Activated CD8-positive, alpha-beta memory T cell treated with anti-CD3 and anti-CD28 coated beads for 4 hours (primary cell): Measurements from ENCODE around the gene M1AP.

Source experiments
- DNase-seq, 2 donors: peaks; one replicate each; pipeline ENCODE4 v3.0.0-alpha.2; 2020; ENCODE audit warnings: low read depth in 2 of 2

Gene M1AP, protein sequence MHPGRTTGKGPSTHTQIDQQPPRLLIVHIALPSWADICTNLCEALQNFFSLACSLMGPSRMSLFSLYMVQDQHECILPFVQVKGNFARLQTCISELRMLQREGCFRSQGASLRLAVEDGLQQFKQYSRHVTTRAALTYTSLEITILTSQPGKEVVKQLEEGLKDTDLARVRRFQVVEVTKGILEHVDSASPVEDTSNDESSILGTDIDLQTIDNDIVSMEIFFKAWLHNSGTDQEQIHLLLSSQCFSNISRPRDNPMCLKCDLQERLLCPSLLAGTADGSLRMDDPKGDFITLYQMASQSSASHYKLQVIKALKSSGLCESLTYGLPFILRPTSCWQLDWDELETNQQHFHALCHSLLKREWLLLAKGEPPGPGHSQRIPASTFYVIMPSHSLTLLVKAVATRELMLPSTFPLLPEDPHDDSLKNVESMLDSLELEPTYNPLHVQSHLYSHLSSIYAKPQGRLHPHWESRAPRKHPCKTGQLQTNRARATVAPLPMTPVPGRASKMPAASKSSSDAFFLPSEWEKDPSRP

GRCh38 chr2:74648009-74648443, at the start of gene M1AP:
Gene M1AP (minus strand): TSS chr2:74648330. CDS start chr2:74640275, 8,055 bp downstream.
- DNase-seq = no peak

DNA sequence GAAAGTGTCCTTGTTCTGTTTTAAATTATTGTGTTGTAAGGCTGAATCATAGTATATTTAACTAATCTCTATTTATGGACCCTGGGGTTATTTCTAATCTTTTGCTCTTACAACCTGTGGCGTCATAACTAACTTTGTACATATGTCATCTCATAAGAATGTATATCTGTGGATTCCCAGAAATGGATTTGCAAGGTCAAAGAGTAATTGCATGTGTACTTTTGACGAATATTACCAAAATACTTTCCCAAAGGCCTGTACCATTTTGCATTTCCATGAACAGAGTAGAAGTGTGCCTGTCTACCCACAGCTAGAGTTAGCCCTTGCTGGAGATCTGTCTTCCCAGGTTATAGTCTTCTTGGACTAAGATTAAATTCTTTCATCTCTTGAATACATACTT, 48.7 kb upstream of the M1AP start:
- DNase-seq = no peak

DNA sequence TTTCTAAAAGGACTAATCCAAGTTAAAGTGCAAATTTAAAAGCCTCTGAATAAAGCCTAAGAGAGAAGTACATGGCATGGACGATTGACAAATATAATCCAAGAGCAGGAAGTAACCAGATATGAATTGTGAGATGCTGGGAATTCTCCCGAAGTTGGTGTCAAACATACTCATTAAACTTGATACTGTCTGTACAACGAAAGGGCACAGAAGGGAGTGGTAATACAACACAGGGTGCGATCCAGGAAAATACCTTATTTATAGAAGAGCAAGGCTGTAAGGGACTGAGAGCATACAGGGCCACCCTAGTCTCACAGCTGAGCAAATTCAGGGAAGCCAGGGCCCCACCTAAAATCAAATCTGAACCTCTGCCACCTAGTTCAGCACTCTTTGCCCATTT, 47.5 kb upstream of the M1AP start:
- DNase-seq = no peak

GRCh38 chr2:74694281-74694680, 46.2 kb upstream of the M1AP start:
- DNase-seq = no peak

- no peak for DNase-seq
Measured at GRCh38 chr2:74693668-74694067, 45.5 kb upstream of the M1AP start.

DNA sequence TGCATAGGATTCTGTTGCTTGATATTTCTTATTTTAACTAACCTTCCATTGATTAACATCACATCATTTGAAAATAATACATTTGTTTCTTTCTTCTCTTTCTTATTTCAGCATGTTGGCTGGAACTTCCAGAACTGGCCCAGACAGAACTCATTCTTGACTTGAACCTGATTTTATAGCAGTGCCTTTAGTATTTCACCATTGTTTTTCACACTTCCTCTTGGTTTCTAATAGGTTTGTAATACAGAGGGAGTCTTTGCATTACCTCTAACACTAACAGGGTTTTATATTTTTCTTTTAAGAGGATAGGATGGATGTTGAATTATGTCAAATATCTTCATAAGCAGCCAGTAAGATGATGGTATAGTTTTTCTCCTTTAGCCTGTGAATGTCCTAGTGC, 45.1 kb upstream of the M1AP start:
- DNase-seq = no peak

GRCh38 chr2:74691929-74692328, 43.8 kb upstream of the M1AP start:
- no peak for DNase-seq

DNA sequence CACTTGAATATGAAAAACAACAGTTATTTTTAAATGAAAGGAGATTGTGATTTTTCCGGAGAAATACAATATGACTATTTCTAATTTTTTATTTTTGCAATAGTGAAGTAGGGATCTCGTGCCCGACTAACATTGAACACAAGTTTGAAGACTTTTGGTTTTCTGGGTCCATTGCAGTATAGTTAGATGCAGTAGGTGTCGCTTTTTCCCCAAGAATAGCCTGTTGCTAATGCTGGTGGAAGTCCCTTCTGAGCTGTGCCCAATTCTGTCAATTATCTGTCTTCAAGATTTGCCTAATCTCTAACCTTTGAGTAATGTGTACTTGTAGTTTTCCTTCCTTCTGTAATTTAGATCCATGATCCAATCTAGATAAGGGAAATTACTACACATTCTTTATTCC, 42.4 kb upstream of the M1AP start:
- no peak for DNase-seq

- DNase-seq = no peak
Measured at GRCh38 chr2:74689671-74690070, 41.5 kb upstream of the M1AP start.

DNA sequence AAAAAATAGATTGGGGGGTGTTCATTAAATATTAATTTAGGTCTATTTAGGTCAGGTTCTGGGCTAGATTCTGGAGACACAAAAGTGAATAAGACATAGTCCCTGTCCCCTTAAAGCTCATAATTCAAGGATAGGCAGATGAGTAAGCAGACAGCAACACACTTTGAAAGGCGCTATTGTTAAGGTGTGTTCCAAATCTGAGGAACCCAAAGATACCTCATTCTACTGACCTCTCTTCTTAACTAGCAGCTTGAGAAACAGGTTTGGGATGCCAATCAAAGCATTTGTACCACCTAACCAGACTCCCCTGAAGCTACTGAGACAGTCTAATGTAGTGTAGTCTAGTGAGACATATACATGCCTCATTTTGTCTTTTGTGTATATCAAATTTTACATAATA, 40.8 kb upstream of the M1AP start:
- DNase-seq = no peak

DNA sequence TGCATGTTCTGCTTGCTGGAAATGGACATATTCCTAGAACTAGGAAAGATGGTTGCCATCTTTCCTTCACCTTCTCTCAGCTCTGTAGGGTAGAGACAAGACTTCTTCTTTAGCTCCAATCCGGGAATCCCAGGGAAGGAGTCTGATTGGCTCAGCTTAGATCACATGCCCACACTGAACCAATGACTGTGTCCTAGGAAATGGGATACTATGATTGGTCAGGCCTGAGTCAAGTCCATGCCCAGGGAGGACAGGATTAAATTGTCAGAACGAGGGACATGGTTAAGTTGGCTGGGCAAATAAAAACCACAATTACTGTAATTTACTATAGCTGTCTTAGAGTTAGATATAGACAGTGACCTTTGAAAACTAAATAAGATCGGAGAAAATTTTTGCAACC, 37.3 kb upstream of the M1AP start:
- no peak for DNase-seq

DNA sequence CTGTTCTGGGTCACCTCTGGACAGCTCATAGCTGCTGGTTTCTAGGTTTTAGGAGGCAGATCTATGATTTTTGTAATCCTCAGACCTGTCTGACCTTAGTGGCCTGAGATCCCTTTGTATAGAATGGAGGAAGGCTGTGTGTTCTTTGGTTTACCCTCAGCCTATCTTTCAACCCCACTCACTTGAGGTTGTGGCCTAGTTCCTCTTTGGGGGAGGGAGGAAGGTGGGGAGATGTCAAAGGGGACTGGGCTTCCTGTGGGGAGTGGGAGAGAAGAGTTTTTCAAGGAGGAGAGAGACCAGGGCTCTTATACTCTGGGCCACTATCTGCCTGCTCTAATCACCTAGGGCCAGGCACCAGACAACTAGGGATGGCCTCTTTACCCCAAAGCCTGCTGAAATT, 34.4 kb upstream of the M1AP start:
- DNase-seq = no peak

GRCh38 chr2:74679615-74680014, 31.5 kb upstream of the M1AP start:
- DNase-seq = no peak

- no peak for DNase-seq
Measured at GRCh38 chr2:74676331-74676730, 28.2 kb upstream of the M1AP start.

DNA sequence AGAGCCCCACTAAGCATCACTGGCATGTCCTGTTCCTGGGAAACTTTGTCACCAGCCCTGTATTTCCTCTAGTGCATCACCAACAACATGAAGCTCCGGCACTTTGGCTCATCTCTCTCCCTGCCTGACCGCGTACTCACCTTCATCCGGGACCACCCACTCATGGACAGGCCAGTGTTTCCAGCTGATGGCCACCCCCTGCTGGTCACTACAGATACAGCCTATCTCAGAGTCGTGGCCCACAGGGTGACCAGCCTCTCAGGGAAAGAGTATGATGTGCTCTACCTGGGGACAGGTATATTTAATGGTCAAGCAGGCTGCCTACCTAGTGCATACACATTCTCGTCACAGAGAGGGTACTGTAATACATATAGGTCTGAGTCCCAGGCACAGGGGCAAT, 27.0 kb upstream of the M1AP start:
- no peak for DNase-seq

DNA sequence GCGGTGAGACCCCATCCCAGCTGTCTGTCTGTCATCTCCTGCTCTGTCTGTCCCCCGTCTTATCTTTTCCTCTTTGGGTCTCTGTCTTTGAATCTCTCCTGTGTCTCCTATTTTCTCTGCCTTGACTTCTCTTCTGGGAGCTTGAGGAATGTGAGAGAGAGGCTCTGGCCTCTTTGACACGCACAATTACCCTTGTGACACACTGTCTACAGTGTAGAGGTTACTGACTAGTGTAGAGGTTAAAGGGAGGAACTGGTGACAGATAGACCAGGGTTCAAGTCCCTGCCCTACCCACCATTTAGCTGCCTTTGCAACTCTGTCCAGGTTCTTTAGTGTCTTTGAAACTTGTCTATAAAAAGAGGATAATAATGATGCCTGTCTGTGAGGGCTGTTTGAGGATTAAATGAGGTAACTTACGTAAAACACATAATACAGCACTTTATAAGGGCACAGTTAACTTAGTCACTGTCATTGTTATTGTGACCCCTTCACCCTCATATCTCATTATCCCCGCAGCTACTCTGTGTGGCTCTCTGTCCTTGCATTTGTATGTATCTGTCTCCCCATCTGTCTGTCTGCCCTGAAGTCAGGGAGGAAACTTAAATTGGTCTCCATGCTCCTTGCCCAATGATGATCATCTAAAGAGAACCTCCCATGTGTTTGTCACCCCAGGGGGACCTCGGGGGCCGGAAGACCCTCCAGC, 25.8 kb upstream of the M1AP start:
- DNase-seq = no peak

- no peak for DNase-seq
Measured at GRCh38 chr2:74671479-74671878, 23.3 kb upstream of the M1AP start.

DNA sequence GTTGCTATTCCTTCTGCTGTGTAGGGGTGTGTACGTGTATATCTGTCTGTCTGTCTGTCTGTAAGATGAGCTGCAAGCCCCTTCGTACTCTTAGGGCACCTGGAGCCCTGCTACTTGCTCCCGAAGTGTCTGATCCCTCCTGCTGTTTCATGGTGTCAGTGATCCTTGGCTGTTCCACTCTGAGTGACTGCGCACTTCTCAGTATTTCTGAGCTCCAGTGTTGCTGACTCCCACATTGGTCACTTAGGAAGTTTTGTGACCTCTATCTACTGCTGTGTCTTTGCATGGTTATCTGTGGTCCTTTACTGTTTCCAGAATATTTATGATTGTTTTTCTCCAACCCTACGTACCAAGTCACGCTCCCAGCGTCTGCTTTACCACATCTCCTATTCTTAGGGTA, 22.1 kb upstream of the M1AP start:
- DNase-seq = no peak

- no peak for DNase-seq
Measured at GRCh38 chr2:74668087-74668486, 20.0 kb upstream of the M1AP start.

- no peak for DNase-seq
Measured at GRCh38 chr2:74659462-74659861, 11.3 kb upstream of the M1AP start.

DNA sequence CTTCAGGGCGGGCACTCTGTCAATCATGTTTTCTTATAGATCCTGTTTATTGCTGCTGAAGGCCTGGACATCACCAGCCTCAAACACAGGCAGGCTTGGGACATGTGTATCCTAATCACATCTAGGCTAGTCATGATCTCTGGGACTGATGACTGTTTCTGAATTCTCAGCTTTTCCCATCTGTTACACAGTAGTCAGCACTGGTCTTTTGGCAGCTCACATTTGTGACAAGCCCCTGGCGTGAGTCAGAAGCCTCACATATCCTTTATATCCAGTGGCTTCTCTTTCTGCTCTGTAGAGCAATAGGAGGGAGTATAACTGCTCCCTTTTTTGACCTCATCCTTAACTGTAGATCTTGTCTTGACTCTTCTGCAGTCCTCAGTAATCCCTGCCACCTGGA, 10.4 kb upstream of the M1AP start:
- DNase-seq = no peak

DNA sequence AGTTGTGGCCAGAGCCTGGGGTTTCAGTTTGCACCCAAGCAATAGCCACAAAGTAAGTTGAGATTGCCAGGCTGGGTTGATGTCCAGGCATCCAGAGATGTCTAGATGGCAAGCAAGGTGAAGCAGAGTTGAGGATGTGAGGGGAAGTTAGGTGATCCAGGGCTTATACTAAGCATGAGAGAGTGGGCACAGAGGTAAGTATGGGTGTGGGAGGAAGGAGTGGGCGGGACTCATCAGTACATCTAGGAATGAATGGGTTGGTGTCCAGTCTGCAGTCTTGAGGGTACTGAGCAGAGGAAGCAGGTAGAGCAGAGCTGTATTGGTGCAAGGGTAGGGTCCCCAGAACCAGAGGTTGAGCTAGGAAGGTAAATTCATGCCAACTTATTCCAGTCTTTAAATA, 7.4 kb upstream of the M1AP start:
- DNase-seq = no peak
